Right lung (tissue), 5 donors: Measurements from ENCODE around the gene NTNG1. TPM values are rescaled to one million over a fixed set of nuclear protein-coding genes. Genes with fewer than 3 reads are reported as not detected.

ENCODE experiments used
- DNase-seq, 2 donors: peaks; one replicate each; pipeline ENCODE4 v3.0.0-alpha.2; 2013
- polyA plus RNA-seq, 5 donors: library from polyadenylated mRNA; unstranded; fragments of 120-200 nt; gene quantifications; one replicate each; pipeline versions ENCODE4 v1.2.1 to v1.2.3, GENCODE V29; 2013; ENCODE audit warnings: inconsistent platforms in 1 of 5, low replicate concordance in 1 of 5; ENCODE audit not compliant: insufficient read length in 5 of 5, insufficient read depth in 1 of 5

NTNG1 gene
- polyA plus RNA-seq, 5 donors: 20.7 to 28.0 (median 24.2) TPM

- DNase-seq: no peak
Measured at GRCh38 chr1:107327446-107327845, 186.6 kb downstream of the NTNG1 start.

GRCh38 chr1:107328087-107328486, 187.2 kb downstream of the NTNG1 start:
- no peak for DNase-seq

GRCh38 chr1:107339775-107340174, 198.9 kb downstream of the NTNG1 start:
- DNase-seq: no peak

GRCh38 chr1:107342316-107342715, 201.5 kb downstream of the NTNG1 start:
- no peak for DNase-seq

GRCh38 chr1:107342768-107343167, 201.9 kb downstream of the NTNG1 start:
- no peak for DNase-seq

GRCh38 chr1:107343601-107344000, 202.8 kb downstream of the NTNG1 start:
- DNase-seq: no peak

GRCh38 chr1:107344268-107344760, 203.5 kb downstream of the NTNG1 start:
- DNase-seq: no peak

GRCh38 chr1:107344836-107345235, 204.0 kb downstream of the NTNG1 start:
- no peak for DNase-seq

- DNase-seq: no peak
Measured at GRCh38 chr1:107352850-107353249, 212.0 kb downstream of the NTNG1 start.

- DNase-seq: no peak
Measured at GRCh38 chr1:107357376-107357775, 216.5 kb downstream of the NTNG1 start.

- DNase-seq: peak in 1 of 2 donors; percentile 48
Measured at GRCh38 chr1:107358619-107359327, 217.9 kb downstream of the NTNG1 start.

- no peak for DNase-seq
Measured at GRCh38 chr1:107359472-107360241, 218.8 kb downstream of the NTNG1 start.

GRCh38 chr1:107362468-107363140, 221.8 kb downstream of the NTNG1 start:
- DNase-seq: no peak

- peak; percentile 63 to 71 for DNase-seq
Measured at GRCh38 chr1:107363154-107363553, 222.3 kb downstream of the NTNG1 start.

GRCh38 chr1:107365527-107366240, 224.8 kb downstream of the NTNG1 start:
- DNase-seq: no peak

GRCh38 chr1:107378426-107378825, 237.6 kb downstream of the NTNG1 start:
- no peak for DNase-seq

GRCh38 chr1:107378866-107379265, 238.0 kb downstream of the NTNG1 start:
- DNase-seq: no peak

GRCh38 chr1:107379826-107380225, 239.0 kb downstream of the NTNG1 start:
- DNase-seq: no peak

- DNase-seq: no peak
Measured at GRCh38 chr1:107389410-107390396, 248.9 kb downstream of the NTNG1 start.

- DNase-seq: no peak
Measured at GRCh38 chr1:107394301-107394700, 253.5 kb downstream of the NTNG1 start.

- no peak for DNase-seq
Measured at GRCh38 chr1:107401704-107402103, 260.9 kb downstream of the NTNG1 start.
